AG10803 (cell line): ENCODE data around the gene FCHSD2.

Source experiments
- DNase-seq: peaks from one replicate; pipeline ENCODE4 v3.0.0; 2010; ENCODE audit warnings: low read depth
- H3K4me3 ChIP-seq: 2 replicates; pipeline ENCODE4 v1.5.1; 2011; ENCODE audit warnings: mild to moderate bottlenecking, low read length, control low read depth
- TF ChIP-seq, protein P1 (sequence below): conservative IDR thresholded peaks from 2 replicates; pipeline ENCODE4 v1.5.1; 2011; ENCODE audit warnings: mild to moderate bottlenecking, low read length, control low read depth, inconsistent platforms

The FCHSD2 gene

DNA sequence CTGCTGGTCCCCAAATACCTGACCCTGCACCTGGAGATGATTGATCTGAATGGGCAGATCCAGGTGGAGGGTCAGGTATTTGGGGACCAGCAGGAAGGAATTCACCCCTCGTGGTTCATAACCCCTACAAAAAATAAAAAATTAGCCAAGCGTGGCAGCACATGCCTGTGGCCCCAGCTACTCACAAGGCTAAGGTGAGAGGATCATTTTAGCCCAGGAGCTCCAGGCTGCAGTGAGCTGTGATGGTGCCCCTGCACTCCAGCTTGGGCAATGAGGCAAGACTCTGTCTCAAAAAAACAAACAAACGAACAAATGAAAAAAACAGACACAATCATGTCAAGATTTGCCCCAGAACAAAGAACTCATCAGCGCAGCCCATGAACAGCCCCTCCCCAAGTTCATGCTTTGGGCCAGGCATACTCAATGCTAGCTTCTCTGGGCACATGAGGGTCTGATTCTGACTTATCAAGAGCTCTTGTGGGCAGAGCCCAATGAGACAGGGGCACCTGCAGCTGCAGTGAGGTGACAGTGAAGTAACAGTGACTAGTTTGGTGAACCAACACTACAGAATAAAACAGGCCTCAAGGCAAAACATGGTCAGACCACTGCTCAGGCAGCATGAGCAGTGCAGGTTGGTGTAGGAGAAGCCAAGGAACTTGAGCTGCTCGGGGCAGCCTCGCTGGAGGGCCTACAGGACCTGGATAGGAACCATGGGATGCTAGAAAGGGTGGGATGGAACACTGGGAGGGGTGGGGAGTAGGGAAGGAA lies 10.2 kb upstream of the FCHSD2 start:
- no peak overlapping the region for H3K4me3 ChIP-seq
- DNase-seq = no peak
- TF ChIP-seq, protein P1, sequence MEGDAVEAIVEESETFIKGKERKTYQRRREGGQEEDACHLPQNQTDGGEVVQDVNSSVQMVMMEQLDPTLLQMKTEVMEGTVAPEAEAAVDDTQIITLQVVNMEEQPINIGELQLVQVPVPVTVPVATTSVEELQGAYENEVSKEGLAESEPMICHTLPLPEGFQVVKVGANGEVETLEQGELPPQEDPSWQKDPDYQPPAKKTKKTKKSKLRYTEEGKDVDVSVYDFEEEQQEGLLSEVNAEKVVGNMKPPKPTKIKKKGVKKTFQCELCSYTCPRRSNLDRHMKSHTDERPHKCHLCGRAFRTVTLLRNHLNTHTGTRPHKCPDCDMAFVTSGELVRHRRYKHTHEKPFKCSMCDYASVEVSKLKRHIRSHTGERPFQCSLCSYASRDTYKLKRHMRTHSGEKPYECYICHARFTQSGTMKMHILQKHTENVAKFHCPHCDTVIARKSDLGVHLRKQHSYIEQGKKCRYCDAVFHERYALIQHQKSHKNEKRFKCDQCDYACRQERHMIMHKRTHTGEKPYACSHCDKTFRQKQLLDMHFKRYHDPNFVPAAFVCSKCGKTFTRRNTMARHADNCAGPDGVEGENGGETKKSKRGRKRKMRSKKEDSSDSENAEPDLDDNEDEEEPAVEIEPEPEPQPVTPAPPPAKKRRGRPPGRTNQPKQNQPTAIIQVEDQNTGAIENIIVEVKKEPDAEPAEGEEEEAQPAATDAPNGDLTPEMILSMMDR = no peak

DNA sequence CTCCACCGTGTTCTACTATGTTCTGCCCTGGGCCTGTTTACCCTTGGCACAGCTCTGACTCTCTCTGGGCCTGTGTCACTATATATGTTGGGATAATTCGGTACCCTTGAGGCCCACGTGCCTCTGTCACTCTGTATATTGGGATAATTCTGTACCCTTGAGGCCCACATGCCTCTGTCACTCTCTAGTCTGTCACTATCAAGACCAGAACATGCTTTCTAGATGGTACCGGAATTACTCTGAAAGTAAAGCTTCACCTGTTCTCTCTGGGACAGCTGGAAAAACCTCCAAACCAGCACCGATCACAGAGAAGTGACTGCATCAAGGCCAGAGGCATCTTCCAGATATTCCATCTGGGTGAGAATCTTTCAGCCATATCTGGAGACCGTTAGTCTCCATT lies 9.3 kb upstream of the FCHSD2 start:
- TF ChIP-seq, protein P1 = no peak
- no peak overlapping the region for H3K4me3 ChIP-seq
- DNase-seq = no peak

DNA sequence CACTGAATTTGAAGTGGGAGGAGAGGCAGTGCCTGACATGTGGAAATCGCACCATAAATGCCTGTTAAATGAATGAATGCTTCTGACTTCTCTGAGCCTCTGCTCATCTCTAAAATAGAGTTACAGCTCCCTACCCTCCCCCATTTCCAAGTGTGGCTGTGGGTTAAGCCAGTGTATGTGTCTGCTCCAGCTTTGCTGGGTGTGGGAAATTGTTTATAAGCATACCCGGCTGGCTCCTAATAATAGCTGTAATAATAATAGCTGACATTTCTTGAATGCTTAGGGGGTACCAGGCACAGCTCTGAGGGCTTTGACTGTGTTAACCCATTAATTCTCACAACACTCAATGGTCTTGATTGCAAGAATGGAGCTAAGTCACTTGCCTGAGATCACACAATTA lies 7.0 kb upstream of the FCHSD2 start:
- no peak for DNase-seq
- no peak overlapping the region for H3K4me3 ChIP-seq
- TF ChIP-seq, protein P1 = no peak

DNA sequence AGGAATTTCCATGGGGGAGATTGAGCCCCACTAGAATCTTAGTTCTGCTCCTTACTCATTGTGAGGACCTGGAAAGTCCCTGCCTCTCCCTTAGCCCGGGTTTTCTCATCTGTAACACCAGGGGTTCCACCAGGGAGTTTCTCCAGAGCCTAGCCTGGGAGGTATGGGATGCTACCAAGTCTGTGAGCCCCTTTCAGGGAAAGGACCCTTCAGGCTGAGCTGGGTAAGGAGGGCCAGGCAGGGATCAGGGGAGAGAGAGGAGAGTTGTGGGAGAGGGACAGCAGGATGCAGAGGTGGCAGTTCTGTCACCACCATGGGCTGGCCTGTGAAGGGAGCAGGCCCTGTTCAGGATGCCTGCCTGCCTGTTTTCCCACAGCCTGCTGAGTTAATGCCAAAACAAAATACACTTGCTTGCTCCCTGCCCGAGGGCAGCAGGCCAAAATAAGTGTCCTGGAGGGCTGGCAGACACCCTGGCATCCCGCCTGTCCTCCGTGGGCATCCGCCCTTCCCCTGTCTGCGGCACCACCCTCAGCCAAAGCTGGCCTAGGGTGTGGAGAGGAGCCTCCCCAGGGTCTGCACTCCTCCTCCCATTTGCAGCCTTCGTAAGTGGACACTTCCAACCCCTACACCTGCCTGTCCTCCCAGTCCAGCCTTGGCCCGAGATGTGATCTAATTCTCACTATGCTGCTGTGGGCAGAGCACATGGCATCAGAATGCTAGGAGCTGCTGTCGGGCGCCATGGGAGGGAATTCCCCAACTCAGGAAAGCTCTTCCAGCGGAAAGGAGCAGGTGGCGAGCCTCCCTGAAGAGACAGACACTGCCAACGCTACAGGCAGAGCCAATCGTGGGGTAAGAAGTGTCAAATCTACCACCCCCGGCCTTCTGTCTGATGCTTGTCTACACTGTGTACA lies 5.9 kb upstream of the FCHSD2 start:
- TF ChIP-seq, protein P1 = no peak
- no peak overlapping the region for H3K4me3 ChIP-seq
- no peak for DNase-seq

DNA sequence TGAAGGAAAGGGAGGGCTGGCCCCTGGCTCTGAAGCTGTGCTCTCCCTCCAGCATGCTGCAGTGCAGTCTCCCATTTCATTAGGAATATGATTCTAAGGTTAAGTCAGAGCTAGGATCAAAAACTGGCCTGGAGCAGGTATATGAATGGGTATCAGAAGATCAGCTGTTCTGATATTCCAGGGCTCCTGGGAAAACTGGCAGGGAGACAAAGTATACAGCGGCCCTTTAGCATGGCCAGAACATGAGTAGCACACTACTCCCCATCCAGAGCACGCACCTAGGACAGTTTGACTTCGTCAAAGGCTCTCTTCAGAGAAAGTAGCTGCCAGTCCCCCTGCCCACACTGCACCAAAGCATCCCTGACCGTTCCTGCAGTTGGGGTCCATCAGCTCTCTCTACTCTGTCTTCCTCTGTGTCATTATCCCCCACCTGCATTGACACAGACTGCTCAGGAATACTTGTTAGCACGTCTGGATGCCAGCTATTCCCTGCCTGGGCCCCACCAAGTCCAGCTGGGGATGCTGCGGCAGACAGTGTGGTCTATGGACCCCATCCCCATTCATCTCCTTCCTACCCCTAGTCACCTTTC lies 4.0 kb upstream of the FCHSD2 start:
- H3K4me3 ChIP-seq = no peak overlapping the region
- DNase-seq = no peak
- TF ChIP-seq, protein P1 = no peak

DNA sequence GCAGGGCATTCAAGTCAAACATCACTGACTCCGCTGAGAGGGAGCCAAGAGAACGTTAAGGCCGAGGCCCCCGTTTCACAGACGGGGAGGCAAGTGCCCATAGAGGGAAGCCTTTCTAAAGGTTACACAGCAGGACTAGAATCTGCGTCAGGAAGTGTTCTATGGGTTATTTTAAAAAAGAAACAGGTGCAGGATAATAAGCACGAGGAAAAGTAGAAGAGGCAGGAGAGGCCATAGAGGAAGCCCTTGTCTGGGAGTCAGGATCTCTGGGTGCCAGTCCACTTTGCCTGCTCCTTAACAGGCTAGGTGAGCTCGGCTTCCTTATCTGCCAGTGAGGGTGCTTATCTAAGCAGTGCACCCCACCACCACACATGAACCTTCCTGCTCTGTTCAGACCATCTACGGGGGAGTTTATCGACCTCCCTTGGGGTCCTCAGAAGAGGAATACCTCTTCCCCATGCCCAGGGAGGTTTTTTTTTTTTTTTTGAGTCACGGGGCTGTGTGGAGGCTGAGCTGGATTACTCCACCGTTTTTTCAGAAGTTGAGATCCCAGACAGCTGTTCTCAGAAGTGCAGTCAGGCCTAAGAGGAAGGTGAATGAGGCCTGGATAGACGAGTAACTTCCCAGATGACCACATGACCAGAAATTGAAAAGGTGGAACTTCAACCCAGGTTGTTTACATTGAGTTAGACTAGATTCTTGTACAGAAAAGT lies 1.2 kb upstream of the FCHSD2 start:
- TF ChIP-seq, protein P1 = no peak
- peak overlapping the region; percentile 62 for H3K4me3 ChIP-seq
- DNase-seq = no peak
